Ramos (cell line): ENCODE data around the gene DYRK1A.
"Not testable (repeated sequence)": the region's sequence is repeated elsewhere in the genome, so short reads cannot be mapped to it uniquely, and the experiment has no call there.

Experiments
- in situ Hi-C: fragments of 300-500 bp; cut with MboI; formaldehyde crosslinking; loops from one replicate; pipeline ENCODE4 v1.14.3; 2022; ENCODE audit warnings: low sequenced_read_pairs; ENCODE audit not compliant: unreplicated experiment

DYRK1A gene

DNA sequence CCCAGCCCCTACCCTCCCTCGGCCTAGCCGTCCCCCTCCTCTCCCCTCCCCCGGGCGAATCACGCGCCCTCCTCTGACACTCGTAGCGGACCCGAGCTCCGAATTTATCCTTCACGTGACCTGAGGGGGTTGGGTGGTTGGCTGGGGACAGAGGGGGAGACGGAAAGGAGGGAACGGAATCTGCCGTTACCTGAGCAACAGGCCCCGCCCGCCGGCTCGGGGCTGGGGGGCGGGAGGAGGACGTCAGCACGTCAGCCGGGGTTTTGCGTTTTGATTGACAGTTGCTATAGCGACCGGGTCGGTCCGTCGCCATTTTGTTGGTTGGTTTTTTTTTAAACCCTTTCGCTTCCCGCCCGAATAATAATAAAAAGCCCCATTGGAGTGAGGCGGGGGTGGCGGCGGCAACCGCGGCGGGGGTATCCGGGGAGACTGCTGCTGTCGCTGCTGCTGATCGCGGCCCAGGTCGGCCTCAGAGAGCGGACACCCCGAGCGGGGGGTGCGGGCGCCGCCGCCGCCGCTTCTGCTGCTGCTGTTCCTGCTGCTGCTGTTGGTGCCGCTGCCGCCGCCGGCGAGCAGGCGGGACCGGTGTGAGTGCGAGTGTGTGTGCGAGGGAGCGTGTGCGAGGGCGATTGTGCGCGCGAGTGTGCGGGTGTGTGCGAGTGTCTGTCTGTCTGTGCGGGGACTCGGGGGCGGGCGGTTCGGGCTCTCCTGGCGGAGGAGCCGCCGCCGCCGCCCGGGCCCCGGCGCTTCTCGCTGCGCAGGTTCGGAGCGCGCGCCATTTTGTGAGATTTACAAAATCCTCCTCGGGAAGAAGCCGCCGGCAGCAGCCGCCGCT lies at the start of gene DYRK1A:
TSS of gene DYRK1A (plus strand) at position 292 of the 835 bp plus-strand sequence. CDS start 53,602 bp downstream, outside the sequence.
- in situ Hi-C loops = no loop called here

- in situ Hi-C loops = no loop called here
These were observed 47.0 kb upstream of the DYRK1A start for GRCh38 chr21:37319551-37319950.

DNA sequence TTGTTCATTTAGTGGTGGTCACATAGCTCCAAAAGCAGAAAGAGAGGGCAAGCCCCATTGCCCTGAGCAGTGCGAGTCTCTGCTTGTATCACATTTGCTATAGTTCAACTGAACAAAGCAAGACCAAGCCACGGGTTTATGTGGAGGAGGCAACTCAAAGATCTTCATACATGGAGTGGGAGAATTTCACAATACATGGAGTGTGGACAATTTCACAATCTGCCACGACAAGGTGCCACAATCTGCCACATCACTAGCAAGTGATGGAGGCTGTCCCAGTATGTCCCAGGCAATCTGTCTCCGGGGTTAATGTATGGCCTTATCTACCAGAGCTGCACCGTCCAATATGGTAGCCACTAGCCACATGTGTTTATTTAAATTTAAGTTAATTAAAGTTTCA lies 44.5 kb upstream of the DYRK1A start:
- in situ Hi-C loops = no loop called here

DNA sequence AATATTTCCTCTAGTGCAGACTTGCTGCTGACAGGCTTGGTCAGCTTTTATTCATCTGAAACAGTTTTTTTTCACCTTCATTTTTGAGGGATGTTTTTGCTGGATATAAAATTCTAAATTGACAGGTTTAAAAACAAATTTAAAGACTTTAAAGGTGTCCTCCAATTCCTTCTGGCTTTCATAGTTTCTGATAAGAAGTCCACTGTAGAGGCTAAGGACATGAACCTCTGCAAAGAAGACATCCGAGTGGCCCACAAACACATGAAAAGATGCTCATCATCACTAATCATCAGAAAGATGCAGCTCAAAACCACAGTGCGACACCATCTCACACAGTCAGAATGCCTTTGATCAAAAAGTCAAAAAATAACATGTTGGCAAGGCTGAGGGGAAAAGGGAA lies 42.0 kb upstream of the DYRK1A start:
- in situ Hi-C loops = no loop called here

DNA sequence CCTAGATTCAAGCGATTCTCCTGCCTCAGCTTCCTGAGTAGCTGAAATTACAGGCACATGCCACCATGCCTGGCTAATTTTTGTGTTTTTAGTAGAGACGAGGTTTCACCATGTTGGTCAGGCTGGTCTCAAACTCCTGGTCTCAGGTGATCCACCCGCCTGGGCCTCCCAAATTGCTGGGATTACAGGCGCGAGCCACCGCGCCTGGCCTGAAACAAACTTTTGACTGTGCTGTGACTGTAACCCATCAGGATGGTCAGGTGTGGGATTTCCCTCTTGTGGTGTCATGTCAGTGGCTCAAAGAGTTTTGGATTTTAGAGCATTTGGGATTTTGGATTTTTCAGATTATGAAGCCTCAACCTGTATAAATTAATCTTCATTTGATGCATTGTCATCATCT lies 38.4 kb upstream of the DYRK1A start:
- in situ Hi-C loops = not testable (repeated sequence)

DNA sequence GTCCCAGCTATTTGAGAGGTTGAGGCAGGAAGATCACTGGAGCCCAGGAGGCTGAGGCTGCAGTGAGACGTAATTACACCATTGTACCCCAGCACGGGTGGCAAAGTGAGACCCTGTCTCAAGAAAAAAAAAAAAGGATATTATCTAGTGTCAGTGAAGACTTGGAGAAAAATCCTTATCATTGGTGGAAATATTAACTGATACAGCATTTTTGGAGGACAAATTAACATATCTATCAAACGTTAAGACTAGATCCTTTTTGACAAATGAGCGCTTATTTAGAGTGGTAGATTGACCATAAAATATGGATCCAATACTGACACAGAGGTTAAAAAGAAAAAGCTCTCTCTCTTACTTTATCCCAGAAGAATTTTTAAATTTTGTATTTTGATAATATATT lies 35.2 kb upstream of the DYRK1A start:
- in situ Hi-C loops = no loop called here

DNA sequence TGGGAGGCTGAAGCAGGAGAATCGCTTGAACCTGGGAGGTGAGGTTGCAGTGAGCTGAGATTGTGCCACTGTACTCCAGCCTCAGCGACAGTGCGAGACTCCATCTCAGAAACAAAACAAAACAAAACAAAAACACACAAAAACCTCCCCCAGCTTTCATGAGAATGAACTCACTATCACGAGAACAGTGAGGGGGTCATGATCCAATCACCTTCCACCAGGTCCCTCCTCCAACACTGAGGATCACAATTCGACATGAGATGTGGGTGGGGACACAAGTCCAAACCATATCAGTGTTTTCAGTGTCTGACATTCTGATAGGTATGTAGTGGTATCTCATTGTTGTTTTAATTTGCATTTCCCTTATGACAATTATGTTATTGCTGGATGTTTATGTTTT lies 31.5 kb upstream of the DYRK1A start:
- in situ Hi-C loops = no loop called here

- in situ Hi-C loops = no loop called here
These were observed 29.4 kb upstream of the DYRK1A start for GRCh38 chr21:37337179-37337578.

GRCh38 chr21:37337831-37338230 lies 28.7 kb upstream of the DYRK1A start:
- in situ Hi-C loops = no loop called here

- in situ Hi-C loops = no loop called here
These were observed 27.7 kb upstream of the DYRK1A start for GRCh38 chr21:37338671-37339551.

GRCh38 chr21:37339552-37339939 lies 27.0 kb upstream of the DYRK1A start:
- in situ Hi-C loops = no loop called here

DNA sequence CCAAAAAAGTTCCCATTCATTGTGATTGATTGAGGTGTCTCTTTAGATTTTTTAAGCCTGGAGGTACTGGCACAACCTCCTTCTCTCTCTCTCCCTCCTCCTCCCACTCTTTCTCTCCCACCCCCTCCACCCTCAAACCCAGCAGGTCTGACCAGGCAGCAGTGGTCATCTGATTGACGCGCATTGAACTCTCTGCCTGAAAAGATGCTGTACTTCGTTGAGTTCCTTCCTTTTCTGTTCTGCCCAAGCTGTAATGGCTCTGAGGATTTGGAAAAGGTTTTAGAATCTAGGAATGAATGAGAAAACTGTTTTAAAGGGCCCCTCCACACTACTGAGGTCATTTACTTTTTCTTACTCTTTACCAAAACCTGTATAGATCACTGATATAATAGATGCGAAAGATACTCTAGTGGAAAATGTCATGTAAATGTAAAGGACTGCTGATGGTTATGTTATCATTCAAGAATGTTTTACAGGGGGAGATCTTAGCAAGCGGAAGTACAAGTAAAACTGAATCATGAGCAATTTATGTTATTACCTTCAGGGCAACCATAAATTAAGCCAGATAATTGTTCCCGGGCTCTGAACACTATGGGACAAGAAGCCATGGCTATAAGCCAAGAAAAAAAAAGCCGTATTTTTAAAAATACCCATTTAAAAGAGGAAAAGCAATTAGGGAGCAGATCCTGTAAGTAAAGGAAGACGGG lies 25.2 kb upstream of the DYRK1A start:
- in situ Hi-C loops = no loop called here

DNA sequence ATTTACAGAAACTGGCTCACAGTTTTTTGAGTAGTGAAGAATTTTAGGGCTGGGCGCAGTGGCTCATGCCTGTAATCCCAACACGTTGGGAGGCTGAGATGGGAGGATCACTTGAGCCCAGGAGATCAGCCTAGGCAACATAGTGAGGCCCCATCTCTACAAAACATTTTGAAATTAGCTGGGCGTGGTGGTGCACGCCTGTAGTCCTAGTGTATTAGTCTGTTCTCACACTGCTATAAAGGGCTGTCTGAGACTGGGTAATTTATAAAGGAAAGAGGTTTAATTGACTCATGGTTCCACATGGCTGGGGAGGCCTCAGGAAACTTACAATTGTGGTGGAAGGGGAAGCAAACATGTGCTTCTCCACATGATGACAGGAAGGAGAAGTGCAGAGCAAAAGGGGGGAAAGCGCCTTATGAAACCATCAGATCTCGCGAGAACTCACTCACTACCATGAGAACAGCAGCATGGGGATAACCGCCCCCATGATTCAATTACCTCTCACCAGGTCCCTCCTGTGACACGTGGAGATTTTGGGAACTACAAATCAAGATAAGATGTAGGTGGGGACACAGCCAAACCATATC lies 24.4 kb upstream of the DYRK1A start:
- in situ Hi-C loops = no loop called here

GRCh38 chr21:37346841-37347430 lies 19.6 kb upstream of the DYRK1A start:
- in situ Hi-C loops = no loop called here

- in situ Hi-C loops = no loop called here
These were observed 17.9 kb upstream of the DYRK1A start for GRCh38 chr21:37348664-37349063.

DNA sequence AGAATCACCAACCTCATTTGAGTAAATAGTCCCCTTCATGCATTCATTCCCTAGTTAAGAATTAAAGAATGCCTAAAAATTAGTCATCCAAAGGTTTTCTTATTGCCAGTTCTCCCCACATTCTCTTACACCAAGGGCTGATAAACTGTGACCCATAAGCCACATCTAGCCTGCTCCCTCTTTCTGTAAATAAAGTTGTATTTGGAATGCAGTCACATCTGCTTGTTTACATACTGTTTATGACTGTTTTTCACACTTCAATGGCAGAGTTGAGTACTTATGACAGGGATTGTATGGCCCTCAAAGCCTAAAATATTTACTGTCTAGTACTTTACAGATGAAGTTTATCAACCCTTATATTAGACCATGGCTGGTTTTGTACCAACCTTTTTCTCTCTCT lies 16.1 kb upstream of the DYRK1A start:
- in situ Hi-C loops = no loop called here

DNA sequence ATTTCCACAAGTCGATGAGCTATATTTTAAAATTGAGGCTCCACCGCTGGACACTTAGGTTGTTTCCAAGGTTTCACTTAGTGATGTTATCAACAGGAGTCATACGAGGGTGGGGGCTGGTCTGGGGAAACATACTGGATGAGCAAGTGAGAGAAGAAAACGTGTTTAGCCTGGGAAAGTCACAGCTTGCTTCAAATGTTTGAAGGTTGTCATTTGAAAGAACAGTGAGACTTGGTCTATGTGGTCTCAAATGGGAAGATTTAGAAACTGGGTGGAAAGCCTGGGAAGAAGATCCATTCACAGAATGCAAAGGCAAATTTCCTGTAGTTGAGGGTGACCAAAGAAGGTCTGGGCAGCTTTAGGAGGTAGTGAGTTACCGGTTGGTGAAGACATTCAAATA lies 9.9 kb upstream of the DYRK1A start:
- in situ Hi-C loops = no loop called here

DNA sequence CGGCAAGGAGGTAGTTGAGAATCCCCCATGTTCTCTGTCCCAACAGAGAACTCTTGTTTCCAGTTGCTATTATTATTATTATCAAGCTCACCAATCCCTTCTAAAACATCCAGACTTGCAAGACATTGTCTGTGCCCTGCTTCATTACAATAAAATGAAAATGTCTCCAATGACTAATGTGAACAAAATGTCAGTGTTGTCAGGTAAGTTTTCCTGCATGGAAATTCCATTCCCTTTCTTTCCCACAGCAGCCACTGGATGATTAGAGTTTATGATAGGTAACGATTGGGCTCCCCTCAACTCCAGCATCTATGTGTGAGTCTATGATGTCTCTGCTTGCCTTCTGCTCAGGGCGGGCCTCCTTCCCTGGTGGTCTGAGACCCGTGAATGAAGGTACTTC lies 8.9 kb upstream of the DYRK1A start:
- in situ Hi-C loops = no loop called here

DNA sequence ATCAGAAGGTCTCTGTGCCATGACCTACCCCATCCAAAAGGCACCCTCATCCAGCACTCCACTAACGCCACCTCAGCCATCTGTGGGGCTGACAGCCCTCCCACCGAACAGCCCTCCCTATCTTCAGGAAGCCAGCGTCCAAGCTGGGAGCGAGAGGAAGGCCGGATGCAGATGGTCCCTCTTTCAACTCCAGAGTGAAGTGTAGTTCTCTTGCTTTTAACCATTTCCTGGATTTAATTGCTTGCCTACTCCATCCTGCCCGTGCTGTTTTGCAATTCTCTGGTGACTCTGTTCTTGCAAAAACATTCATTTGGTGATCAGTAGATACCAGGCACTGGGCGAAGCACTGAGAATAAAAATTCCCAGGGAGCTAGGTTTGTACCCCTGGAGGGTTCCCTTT lies 8.2 kb upstream of the DYRK1A start:
- in situ Hi-C loops = no loop called here

GRCh38 chr21:37363936-37364335 lies 2.6 kb upstream of the DYRK1A start:
- in situ Hi-C loops = no loop called here
